Measurements from ENCODE around the gene CRTC1.
"Not testable (repeated sequence)": the region's sequence is repeated elsewhere in the genome, so short reads cannot be mapped to it uniquely, and the experiment has no call there.

CRTC1 gene

DNA sequence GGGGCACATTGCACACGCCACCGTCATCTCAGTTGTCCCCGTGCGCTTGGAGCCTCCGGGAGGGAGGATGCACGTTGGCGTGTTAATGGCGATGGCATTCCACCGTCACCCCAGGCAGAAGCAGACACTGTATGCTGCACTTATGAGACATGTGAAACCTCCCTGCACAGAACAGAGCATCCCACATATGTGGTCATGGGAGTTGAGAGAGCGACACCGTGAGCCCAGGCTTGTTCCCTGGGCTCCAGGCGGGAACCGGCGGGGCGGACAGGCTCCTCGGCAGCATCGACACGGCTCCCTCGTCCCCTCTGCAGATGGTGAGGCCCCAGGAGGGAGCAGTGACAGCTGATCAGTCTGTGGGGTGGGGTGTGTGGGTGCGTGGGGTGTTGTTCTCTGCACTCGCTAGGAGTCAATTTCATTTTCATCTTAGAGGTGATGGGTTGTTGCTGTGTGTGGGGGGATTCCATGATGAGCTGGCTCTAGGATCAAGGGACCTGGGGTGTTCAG, 40.4 kb downstream of the CRTC1 start:
- H3K4me3 ChIP-seq (replicated peaks in 1 of 2; ENCODE audit: low read depth in 2 of 2, low read length in 2 of 2): no peak overlapping the region
- no peak for DNase-seq (ENCODE audit: low read depth in 2 of 2)
- TF ChIP-seq, protein P1, sequence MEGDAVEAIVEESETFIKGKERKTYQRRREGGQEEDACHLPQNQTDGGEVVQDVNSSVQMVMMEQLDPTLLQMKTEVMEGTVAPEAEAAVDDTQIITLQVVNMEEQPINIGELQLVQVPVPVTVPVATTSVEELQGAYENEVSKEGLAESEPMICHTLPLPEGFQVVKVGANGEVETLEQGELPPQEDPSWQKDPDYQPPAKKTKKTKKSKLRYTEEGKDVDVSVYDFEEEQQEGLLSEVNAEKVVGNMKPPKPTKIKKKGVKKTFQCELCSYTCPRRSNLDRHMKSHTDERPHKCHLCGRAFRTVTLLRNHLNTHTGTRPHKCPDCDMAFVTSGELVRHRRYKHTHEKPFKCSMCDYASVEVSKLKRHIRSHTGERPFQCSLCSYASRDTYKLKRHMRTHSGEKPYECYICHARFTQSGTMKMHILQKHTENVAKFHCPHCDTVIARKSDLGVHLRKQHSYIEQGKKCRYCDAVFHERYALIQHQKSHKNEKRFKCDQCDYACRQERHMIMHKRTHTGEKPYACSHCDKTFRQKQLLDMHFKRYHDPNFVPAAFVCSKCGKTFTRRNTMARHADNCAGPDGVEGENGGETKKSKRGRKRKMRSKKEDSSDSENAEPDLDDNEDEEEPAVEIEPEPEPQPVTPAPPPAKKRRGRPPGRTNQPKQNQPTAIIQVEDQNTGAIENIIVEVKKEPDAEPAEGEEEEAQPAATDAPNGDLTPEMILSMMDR (IDR thresholded peaks at IDR 0.05; ENCODE audit: low read depth, low read length): no peak

DNA sequence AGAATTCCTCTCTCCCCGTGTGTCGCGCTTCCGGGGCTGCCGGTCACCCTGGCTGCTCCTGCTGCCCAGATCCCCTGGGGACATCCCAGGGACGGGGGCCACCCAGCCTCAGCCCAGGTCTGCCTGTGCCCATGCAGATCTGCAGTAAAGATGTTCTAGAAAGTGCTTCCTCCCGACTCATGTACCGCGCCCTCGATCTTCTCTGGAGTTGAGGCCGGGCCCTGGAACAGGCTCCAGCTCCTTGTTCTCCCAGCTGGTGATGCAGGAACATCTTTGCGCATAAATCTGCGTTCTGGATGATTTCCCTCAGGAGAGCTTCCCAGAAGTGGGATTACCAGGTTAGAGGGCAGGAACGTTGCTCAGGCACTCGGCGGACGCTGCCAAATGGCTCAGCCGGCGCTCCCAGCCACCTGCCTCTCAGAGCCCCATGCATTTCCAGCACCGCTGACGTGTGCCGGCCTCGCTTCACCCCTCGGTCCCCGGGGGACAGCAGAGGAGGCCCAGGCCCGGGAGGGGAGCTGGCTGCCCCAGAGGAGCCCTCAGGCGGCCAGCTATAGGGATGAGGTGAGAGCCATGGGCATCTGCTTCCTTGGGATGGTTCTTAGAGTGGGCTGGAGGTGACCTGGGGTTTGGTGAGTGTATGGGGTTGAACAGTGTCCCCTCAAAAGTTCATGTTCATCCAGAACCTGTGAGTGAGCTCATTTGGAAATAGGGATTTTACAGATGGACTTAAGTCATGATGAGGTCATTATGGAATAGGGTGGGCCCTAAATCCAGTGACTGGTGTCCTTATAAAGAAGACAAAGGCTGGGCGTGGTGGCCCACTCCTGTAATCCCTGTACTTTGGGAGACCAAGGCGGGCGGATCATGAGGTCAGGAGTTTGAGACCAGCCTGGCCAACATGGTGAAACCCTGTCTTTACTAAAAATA, 42.6 kb downstream of the CRTC1 start:
- H3K4me3 ChIP-seq (replicated peaks in 1 of 2; ENCODE audit: low read depth in 2 of 2, low read length in 2 of 2): no peak overlapping the region
- DNase-seq (ENCODE audit: low read depth in 2 of 2): no peak
- TF ChIP-seq, protein P1 (IDR thresholded peaks at IDR 0.05; ENCODE audit: low read depth, low read length): no peak

DNA sequence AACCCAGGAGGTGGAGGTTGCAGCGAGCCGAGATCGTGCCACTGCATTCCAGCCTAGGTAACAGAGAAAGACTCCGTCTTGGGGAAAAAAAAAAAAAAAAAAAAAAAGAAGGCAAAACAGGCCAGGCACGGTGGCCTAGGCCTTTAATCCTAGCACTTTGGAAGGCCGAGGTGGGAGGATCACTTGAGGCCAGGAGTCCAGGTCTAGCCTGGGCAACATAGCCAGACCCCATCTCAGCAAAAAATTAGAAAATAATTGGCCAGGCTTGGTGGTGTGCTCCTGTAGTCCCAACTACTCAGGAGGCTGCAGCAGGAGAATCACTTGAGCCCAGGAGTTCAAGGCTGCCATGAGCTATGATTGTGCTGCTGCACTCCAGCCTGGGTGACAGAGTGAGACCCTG, 43.4 kb downstream of the CRTC1 start:
- TF ChIP-seq, protein P1 (IDR thresholded peaks at IDR 0.05; ENCODE audit: low read depth, low read length): no peak
- no peak overlapping the region for H3K4me3 ChIP-seq (replicated peaks in 1 of 2; ENCODE audit: low read depth in 2 of 2, low read length in 2 of 2)
- DNase-seq (ENCODE audit: low read depth in 2 of 2): no peak

DNA sequence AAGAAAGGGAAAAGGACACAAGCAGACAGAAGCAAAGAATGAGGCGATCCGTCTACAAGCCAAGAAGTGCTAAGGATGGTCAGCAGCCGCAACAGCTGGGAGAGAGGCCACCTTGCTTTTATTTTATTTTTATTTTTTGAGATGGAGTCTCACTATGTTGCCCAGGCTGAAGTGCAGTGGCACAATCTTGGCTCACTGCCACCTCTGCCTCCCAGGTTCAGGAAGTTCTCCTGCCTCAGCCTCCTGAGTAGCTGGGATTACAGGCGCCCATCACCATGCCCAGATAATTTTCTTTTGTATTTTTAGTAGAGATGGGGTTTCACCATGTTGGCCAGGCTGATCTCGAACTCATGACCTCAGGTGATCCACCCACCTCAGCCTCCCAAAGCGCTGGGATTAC, 44.1 kb downstream of the CRTC1 start:
- not testable (repeated sequence) for DNase-seq (ENCODE audit: low read depth in 2 of 2); H3K4me3 ChIP-seq (replicated peaks in 1 of 2; ENCODE audit: low read depth in 2 of 2, low read length in 2 of 2)

DNA sequence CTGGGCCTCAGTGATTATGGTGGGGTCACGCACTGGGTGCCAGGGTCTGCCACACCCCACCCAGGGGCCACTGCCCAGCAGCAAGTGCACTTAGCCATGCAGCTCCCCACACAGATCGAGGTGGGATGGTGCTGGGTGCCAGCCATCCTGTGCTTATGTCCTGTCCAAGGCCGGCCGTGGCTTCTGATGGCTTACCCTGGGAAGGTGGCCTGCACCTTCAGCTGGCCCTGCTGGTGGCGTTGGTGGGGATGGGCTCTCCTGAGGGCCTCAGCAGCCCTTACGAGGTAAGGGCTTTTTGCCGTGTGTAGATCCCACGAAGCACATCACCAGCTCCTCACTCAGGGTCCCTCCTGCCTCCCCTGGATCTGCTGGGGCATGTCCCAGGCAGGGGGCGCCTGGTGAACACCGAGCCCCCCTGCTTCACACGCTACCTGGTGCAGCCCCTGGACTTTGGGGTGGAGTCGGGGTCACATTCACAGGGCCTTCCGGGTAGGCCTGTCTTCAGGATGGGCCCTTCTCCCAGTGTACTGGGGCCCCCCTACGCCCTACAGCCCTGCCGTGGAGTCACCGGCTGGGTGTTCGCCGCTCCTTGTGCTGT, 46.6 kb downstream of the CRTC1 start:
- no peak for DNase-seq (ENCODE audit: low read depth in 2 of 2)
- TF ChIP-seq, protein P1 (IDR thresholded peaks at IDR 0.05; ENCODE audit: low read depth, low read length): no peak

DNA sequence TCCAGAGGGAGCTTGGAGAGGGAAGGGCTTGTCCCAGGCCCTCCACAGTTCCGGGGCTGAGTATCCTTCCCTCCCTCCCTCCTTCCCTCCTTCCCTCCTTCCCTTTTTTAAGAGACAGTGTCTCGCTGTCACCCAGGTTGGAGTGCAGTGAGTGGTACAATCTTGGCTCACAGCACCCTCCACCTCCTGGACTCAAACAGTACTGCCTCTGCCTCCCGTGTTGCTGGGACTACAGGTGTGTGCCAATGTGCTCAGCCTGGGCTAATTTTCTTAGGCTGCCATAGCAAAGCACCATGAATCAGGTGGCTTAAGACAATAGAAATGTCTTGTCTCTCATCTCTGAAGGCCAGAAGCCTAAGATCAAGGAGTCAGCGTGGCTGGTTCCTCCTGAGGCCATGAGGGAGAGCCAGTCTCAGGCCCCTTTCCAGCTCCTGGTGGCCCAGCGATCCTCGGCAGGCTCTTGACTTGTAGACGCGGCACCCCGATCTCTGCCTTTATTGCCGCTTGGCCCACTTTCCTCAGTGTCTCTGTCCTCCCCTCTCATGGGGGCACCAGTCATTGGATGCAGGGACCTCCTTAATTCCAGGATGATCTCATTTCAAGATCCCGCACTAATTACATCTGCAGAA, 47.5 kb downstream of the CRTC1 start:
- no peak for DNase-seq (ENCODE audit: low read depth in 2 of 2)
- H3K4me3 ChIP-seq (replicated peaks in 1 of 2; ENCODE audit: low read depth in 2 of 2, low read length in 2 of 2): no peak overlapping the region
- TF ChIP-seq, protein P1 (IDR thresholded peaks at IDR 0.05; ENCODE audit: low read depth, low read length): no peak

More for the DNA sequence above, 46.6 kb downstream of the CRTC1 start:
- H3K4me3 ChIP-seq (replicated peaks in 1 of 2; ENCODE audit: low read depth in 2 of 2, low read length in 2 of 2): no peak overlapping the region

DNA sequence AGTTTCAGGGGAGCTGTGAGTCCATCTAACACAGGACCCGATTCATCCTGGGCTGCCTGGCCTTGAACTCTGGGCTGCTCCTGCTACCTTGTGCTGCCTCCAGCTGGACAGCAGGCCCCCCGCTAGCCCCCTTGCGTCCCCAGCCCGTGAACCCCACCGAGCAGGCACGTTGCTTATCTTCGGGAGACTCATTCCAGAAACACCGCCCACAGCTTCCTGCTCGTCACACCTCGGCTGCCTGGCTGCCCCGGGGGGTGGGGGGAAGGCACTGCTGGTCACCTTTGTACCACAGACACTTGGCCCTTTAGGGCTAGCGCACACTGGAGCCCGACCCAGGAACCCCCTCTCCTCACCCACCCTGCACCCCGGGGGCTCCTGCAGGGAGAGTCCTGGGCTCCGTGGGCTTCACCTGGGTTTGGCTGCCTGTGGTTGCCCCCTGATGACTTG, 48.1 kb downstream of the CRTC1 start:
- DNase-seq (ENCODE audit: low read depth in 2 of 2): peak in 1 of 2 donors; percentile 24

More for the DNA sequence above, 48.1 kb downstream of the CRTC1 start:
- H3K4me3 ChIP-seq (replicated peaks in 1 of 2; ENCODE audit: low read depth in 2 of 2, low read length in 2 of 2): no peak overlapping the region
- TF ChIP-seq, protein P1 (IDR thresholded peaks at IDR 0.05; ENCODE audit: low read depth, low read length): no peak

Measured in cardiac fibroblast (primary cell).